PC-9 (cell line): Measurements from ENCODE around the gene MALRD1. TPM values are rescaled to one million over a fixed set of nuclear protein-coding genes. Genes with fewer than 3 reads are reported as not detected.

Source experiments
- BruUV-seq: library from RNA; stranded (reverse); fragments of 400-500 nt; replicated peaks from 2 replicates; lab custom pipeline; 2021; lab: Mats Ljungman, UMichigan
- CTCF ChIA-PET: fragments of 300-600 bp; sonication (Branson Sonifier 250); formaldehyde crosslinking; loops from one replicate; lab custom pipeline; 2022; ENCODE audit warnings: antibody characterized with exemption; lab: Charles Lee
- POLR2A ChIA-PET: fragments of 300-600 bp; sonication (Branson Sonifier 250); formaldehyde crosslinking; loops from one replicate; lab custom pipeline; 2022; ENCODE audit warnings: antibody characterized with exemption; ENCODE audit not compliant: unreplicated experiment; lab: Charles Lee
- DNase-seq, 2 experiments: peaks; one replicate each; pipeline versions ENCODE4 v3.0.0 to v3.0.0-alpha.2; 2015 to 2022; ENCODE audit warnings: mixed read lengths in 1 of 2
- H2AFZ ChIP-seq: fragments of 200-600 bp; sonication (generic); 2 replicates; pipeline ENCODE4 v1.8.1; 2017; ENCODE audit warnings: antibody characterized with exemption
- H3F3A ChIP-seq: fragments of 200-600 bp; sonication (generic); 2 replicates; pipeline ENCODE4 v1.8.1; 2017; ENCODE audit warnings: antibody characterized with exemption, mild to moderate bottlenecking, low read depth; ENCODE audit not compliant: insufficient read depth
- H3K27ac ChIP-seq: fragments of 200-600 bp; sonication (generic); 2 replicates; pipeline ENCODE4 v1.6.1; 2016; ENCODE audit warnings: mixed run types
- H3K27me3 ChIP-seq: fragments of 200-600 bp; sonication (generic); 2 replicates; pipeline ENCODE4 v1.6.1; 2016; ENCODE audit warnings: low read depth, mixed run types; ENCODE audit not compliant: insufficient read depth
- H3K36me3 ChIP-seq: fragments of 200-600 bp; sonication (generic); 2 replicates; pipeline ENCODE4 v1.6.1; 2016; ENCODE audit warnings: low read depth, mixed run types
- H3K4me1 ChIP-seq: fragments of 200-600 bp; sonication (generic); replicated peaks from 2 replicates; pipeline ENCODE4 v1.6.1; 2016; ENCODE audit warnings: mixed run types; ENCODE audit not compliant: insufficient read depth
- H3K4me2 ChIP-seq: fragments of 200-600 bp; sonication (generic); 2 replicates; pipeline ENCODE4 v1.6.1; 2017; ENCODE audit warnings: mixed run types
- H3K4me3 ChIP-seq: fragments of 200-600 bp; sonication (generic); 2 replicates; pipeline ENCODE4 v1.6.1; 2016; ENCODE audit warnings: mixed run types
- H3K79me2 ChIP-seq: fragments of 200-600 bp; sonication (generic); 2 replicates; pipeline ENCODE4 v1.6.1; 2017; ENCODE audit warnings: low read depth, mixed run types
- H3K9me2 ChIP-seq: fragments of 200-600 bp; sonication (generic); 2 replicates; pipeline ENCODE4 v1.8.1; 2017; ENCODE audit warnings: mild to moderate bottlenecking; ENCODE audit not compliant: insufficient read depth
- H3K9me3 ChIP-seq: fragments of 200-600 bp; sonication (generic); 2 replicates; pipeline ENCODE4 v1.8.1; 2016; ENCODE audit warnings: low read depth; ENCODE audit not compliant: insufficient read depth
- H4K20me1 ChIP-seq: fragments of 200-600 bp; sonication (generic); 2 replicates; pipeline ENCODE4 v1.8.1; 2017; ENCODE audit not compliant: insufficient read depth
- CTCF ChIP-seq: fragments of 200-600 bp; sonication (generic); conservative IDR thresholded peaks from 2 replicates; pipeline ENCODE4 v1.6.1; 2017; ENCODE audit warnings: mixed run types, antibody characterized with exemption, mild to moderate bottlenecking, moderate library complexity
- EZH2 ChIP-seq: fragments of 200-600 bp; sonication (generic); IDR thresholded peaks from 2 replicates; pipeline ENCODE4 v1.8.0; 2017; ENCODE audit warnings: antibody characterized with exemption, low read depth
- intact Hi-C: fragments of 100-400 bp; cut with micrococcal nuclease; formaldehyde crosslinking; loops from one replicate; pipeline ENCODE4 v1.10.0; 2022; ENCODE audit not compliant: unreplicated experiment
- total RNA-seq: library from RNA; stranded (reverse); gene quantifications from 2 replicates; pipeline ENCODE4 v1.2.3, GENCODE V29; 2021

Gene MALRD1
- total RNA-seq, 1 experiment from 2014 or later, result not detected

DNA sequence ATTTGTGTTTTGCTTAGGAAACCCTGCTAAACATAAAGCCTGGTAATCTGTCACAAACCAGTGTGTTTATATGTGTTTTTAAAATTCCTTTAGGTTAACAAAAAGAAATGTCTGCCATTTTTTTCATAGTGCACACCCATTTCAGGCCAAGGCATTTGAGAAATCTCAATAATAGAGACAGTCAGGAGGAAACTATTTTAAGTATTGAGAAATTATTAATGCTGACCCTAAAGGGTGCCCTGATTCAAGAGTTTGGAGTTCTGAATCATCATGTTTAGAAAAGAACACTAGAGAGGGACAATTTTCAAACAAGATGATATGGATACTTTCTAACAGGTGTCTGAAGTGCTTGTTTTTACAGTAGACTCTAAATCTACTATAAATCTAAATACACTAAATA lies 28.7 kb downstream of the MALRD1 start:
- CTCF ChIA-PET, result no interaction called here
- Histone ChIP-seq H2AFZ (no peak overlapping the region), H4K20me1 (no peaks in the 10 kb centered on the region), H3F3A (no peaks in the 10 kb centered on the region), H3K4me1 (no peaks in the 10 kb centered on the region), H3K27ac (no peak overlapping the region), H3K79me2 (no peaks in the 10 kb centered on the region), H3K36me3 (no peaks in the 10 kb centered on the region), H3K9me2 (no peaks in the 10 kb centered on the region), H3K27me3 (no peaks in the 10 kb centered on the region), H3K4me2 (no peak overlapping the region), H3K9me3 (no peaks in the 10 kb centered on the region), H3K4me3 (no peak overlapping the region)
- DNase-seq, result no peak
- POLR2A ChIA-PET, result no interaction called here
- BruUV-seq, result no TSS peak
- intact Hi-C loops, result no loop called here
- TF ChIP-seq CTCF (no peak), EZH2 (no peak)

DNA sequence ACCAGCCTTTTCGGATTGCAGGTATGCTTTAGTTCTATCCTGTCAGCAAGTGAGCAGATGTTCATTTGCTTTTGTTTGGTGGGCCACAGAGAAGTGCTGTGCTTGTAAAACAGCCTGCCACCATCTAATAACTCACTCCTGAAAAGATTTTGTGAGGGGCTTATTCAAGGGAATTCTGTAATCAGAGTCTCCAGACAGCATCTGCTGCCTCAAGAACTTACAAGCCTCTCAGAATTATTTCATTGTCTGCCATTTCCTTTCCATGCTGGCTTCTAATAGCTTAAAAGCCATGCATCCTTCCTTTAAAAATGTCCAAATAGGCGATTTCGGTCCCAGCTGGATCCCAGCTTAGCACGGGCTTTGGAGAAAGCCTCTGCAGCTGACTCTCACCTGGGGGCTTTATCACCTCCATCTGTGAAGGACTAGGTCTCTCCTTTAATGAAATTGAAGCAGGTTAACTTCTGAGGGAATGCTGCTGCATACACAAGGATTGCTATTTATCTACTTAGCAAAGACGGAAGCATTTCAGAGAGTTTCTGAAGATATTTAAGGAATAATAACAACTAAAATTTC lies 48.0 kb downstream of the MALRD1 start:
- Histone ChIP-seq H3K9me3 (no peaks in the 10 kb centered on the region), H3K79me2 (no peaks in the 10 kb centered on the region), H2AFZ (no peak overlapping the region), H4K20me1 (no peaks in the 10 kb centered on the region), H3K36me3 (no peaks in the 10 kb centered on the region), H3F3A (no peaks in the 10 kb centered on the region), H3K27me3 (peaks cover 3% of the 10 kb centered on the region; the same call in 1 of the 2 replicates), H3K9me2 (no peaks in the 10 kb centered on the region), H3K4me1 (no peaks in the 10 kb centered on the region), H3K4me3 (no peak overlapping the region), H3K27ac (no peak overlapping the region), H3K4me2 (no peak overlapping the region)
- intact Hi-C loops, result no loop called here
- no TSS peak for BruUV-seq
- CTCF ChIA-PET, result no interaction called here
- TF ChIP-seq CTCF (no peak), EZH2 (no peak)
- DNase-seq, result no peak
- POLR2A ChIA-PET, result no interaction called here

DNA sequence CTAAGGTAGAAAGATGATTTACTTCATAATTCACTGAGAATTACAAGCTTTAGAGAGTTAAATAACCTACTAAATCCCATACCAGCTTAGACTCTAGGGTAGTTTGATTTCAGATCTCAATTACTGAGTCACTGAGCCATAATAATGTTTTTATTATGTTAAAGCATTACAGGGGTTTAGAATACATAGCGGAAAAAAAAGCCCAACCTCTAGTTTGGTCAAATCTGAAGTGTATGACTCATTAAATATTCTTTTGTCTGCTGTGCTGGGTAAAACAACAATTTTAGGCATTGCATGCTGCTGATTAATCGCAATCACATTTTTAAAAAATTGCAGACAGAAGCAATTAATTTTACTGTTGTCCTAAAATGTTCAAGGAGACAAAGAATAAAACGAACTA lies 48.5 kb downstream of the MALRD1 start:
- BruUV-seq, result no TSS peak
- Histone ChIP-seq H3K79me2 (no peaks in the 10 kb centered on the region), H3K9me3 (no peaks in the 10 kb centered on the region), H3K4me1 (no peaks in the 10 kb centered on the region), H3K27me3 (peaks cover 3% of the 10 kb centered on the region; the same call in 1 of the 2 replicates), H4K20me1 (no peaks in the 10 kb centered on the region), H3K4me2 (no peak overlapping the region), H3K4me3 (no peak overlapping the region), H3K27ac (no peak overlapping the region), H2AFZ (no peak overlapping the region), H3F3A (no peaks in the 10 kb centered on the region), H3K9me2 (no peaks in the 10 kb centered on the region), H3K36me3 (no peaks in the 10 kb centered on the region)
- ChIA-PET CTCF (no interaction called here), POLR2A (no interaction called here)
- DNase-seq, result no peak
- TF ChIP-seq CTCF (no peak), EZH2 (no peak)
- intact Hi-C loops, result no loop called here
